NCI-H69 (cell line): ENCODE results near the gene STAB2.

Experiments used
- DNase-seq: peaks from one replicate; lab custom pipeline; 2025; lab: John Stamatoyannopoulos, UW

STAB2 gene

DNA sequence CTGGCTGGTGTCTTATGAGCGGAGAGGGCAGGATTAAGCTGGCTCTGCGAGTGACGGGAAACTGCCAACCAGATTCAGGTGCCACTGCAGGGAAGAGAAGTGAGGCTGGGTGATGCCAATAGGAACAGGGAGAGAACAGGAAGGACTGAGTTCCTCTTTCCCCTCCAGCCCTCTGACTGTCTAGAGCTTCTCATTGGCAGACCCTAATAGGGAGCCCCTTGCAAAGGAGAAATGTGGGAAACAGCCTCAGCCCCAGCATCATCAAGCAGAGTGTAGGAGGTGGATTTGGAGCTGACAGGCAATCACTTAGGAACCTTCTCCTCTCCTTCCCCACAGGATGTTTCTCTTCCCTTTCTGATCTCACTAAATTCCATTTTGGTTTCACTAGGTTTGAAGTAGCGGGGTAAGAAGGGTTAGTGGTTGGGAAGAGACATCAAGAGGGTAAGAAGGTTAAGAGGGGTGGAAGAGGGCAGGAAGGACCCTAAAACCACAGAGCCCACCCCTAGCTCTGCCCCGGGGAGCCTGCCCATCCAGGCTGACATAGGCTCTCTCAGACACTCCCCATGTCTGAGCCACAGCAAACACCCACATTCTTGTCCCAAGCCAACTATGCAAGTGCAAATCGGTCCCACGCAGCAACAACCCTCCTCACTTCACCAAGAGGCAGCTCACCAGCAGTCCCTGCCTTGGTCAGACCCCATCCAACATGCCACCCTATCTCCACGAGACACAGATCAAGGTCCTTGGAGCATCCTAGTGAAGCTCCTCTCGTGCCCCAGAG lies 111.1 kb downstream of the STAB2 start:
- no peak for DNase-seq

DNA sequence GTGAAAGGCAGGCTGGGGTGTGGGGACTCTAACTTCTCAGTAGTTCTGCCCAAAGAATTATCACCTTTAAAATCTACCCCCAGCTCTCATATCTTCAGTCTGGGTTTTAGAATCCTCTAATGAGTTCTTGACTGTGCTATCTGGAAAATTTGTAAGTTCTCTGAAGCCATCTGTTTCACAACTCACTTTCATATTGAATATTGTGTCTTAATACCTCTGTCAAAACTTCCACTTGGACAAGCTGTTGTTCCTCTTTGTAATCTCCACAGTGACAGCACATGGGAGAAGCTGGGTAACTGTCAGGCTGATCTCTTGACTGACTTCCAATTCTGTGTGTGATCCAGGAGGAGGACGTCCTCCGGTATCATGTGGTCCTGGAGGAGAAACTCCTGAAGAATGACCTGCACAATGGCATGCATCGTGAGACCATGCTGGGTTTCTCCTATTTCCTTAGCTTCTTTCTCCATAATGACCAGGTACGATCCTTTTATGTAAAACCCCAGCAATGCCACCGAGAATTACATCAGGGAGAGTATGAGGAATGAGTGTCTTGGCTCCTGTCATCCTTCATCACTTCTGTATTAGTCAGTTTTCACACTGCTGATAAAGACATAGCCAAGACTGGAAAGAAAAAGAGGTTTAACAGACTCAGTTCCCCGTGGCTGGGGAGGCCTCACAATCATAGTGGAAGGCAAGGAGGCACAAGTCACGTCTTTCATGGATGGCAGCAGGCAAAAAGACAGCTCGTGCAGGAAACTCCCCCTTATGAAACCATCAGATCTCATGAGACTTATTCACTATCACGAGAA lies 111.9 kb downstream of the STAB2 start:
- DNase-seq, result no peak

DNA sequence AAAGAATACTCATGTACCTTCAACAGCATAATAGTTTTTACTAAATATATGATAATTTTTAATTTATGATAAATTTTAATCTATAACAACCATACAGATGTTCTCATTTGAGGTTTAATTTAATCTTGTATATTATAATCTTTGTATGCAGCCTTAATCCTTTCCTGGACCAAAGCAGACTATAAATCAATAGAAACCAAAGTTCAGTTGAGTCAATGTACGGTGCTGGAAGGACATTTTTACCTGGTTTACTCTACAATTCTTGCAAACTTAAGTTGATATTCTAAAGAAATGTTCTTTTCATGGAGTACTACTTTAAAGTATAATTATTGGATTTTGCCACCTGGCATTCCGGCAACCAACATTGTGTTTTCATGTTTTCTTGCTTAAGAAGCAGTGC lies 118.0 kb downstream of the STAB2 start:
- no peak for DNase-seq

DNA sequence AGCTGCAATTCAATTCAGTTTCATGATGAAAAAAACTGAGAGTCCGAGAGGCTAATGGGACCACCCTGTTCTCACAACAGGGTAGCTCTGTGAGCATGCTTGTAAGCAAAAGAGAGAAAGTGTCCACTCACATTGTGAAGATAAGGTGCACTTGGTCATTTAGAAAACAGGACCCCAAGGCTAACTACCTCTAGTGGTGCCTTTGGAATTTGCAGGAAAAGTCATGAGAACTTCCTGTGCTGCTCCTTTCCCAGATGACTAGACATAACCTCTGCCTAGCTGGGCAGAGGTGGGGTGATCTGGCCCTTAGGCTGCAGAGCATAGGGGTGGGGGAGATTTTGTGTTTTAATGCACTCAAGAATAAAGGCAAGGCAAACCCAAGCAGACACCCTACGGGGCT lies 118.9 kb downstream of the STAB2 start:
- peak; percentile 7 for DNase-seq

DNA sequence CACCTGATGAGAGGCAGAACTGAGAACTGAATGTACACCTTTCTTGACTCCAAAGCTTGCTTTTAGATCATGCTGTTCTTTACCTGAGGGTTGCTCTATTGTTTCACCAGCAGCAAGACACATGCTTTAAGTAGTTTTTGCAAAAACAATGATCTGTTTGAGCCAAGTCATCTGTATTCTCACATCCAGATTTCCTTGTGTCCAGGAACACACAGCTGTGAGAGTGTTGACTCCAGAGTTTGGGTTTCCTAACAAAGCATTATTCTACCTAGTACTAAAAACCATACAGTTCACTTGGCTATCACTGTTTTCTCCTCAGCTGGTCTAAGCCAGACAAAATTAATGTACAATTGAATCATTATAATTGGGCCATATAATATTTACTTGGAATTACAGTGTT lies 120.4 kb downstream of the STAB2 start:
- no peak for DNase-seq

DNA sequence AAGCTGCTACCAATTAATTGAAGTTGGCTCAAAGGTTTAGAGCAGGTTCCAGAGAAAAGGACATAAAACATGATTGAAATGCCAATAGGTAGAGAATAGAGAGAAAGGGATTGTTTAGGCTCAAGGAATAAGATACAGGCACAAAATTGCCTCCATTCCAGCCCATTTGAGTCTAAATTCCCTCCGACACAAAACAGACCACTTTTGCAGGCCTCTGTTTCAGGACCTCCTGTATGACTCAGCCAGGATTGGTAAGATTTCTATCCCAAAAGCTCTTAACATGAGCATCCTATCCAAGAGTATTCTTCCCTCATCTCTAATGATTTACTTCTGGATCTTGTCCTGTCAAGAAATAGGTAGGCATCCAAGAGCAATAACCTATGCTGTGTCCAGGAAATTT lies 123.5 kb downstream of the STAB2 start:
- DNase-seq, result no peak

DNA sequence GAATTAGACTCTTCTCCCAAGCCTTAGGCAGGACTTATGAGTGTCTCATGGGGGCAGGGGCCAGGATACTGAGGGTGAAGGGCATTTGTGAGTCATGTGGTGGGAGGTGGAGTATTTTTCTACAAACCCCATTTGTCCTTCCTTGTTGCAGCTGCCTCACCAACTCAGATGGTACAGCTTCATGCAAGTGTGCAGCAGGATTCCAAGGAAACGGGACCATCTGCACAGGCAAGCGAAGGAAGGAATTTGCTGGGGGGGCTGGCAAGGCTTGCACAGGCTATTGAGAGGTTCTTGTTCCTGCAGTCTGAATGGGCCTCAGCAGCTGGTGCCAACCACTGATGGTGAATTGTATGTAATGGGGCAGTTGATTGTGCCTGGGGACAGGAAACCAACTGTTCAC lies 125.1 kb downstream of the STAB2 start:
- DNase-seq, result peak; percentile 96

DNA sequence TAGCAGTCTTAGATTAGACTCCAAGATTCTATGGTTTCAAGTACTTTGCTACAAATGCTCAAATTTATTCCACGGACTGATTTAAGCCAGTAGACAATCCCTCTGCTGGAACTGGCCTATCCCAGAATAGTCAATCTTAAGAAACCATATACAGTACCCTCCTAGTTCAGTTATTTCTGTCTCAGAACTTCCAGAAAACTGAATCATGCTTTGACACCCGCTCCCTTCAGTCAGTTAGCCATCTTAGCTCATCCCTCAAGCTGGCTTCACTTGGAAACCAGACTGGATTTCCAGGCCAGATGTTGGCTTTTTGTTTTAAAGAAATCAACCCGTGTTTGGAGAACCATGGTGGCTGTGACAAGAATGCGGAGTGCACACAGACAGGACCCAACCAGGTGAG lies 128.4 kb downstream of the STAB2 start:
- DNase-seq, result no peak

DNA sequence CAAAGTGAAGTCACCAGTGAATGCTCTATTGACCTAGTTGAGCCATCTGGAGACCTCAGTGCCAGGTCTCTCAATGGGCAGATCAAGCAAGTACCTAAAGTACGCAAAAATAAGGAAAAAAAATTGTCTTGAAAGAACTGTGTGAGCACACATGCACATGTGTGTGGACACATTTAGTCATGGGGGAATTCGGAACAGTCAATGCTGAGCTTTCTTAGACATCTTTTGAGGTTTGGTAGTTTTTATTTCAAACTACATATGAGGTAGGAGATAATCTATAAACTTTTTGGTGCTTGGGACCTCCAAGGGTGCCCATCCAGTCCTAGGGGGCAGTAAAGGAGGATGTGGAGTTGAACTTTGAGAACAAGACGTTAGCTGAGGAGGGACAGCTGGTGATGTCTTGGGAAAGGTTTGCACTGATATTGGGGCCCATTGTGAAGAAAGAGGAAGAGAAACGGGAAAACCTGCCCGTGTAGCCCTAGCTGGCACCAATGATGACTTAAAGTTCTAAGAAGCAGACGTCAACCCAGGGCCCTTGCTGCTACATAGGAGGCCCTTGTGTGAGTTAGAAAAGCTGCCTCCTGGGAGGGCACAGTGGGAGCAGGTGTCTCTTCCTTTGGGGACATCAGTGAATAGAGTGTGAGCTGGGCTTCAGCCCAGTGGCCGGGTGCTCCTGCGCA lies 129.6 kb downstream of the STAB2 start:
- DNase-seq, result no peak

DNA sequence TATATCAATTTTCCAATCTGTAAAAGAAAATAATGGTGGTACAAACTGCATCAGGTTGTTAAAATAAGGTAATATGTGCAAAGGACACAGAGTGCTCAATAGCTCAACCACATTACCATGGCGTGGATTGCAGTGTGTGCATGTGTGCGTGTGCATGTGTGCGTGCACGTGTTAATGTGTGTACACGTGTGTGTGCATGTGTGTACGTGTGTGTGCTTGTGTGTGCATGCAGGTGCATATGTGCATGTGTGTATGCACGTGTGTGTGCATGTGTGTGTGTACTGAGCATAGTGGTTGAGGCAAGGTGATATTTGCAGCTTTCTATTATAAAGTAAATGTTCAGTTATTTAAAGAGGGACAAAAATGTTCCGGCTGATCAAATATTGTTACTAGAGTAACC lies 138.3 kb downstream of the STAB2 start:
- DNase-seq, result no peak

DNA sequence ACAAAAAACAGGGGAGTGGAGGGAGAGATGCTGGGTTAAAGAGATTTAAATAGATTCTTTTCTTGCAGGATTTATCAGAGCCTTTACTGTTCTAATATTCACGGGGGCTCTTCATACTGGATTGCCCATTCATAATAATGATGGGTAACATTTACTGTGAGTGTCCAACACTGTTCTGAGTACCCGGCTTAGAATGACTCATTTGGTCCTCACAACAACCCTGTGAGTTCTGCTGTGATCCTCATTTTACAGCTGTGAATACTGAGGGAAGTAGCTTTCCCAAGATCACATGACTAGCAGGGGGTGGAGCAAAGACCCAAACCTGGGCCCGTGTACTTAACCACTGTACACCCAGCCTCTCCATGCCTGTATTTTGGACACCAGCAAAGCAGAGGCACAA lies 140.6 kb downstream of the STAB2 start:
- DNase-seq, result no peak

DNA sequence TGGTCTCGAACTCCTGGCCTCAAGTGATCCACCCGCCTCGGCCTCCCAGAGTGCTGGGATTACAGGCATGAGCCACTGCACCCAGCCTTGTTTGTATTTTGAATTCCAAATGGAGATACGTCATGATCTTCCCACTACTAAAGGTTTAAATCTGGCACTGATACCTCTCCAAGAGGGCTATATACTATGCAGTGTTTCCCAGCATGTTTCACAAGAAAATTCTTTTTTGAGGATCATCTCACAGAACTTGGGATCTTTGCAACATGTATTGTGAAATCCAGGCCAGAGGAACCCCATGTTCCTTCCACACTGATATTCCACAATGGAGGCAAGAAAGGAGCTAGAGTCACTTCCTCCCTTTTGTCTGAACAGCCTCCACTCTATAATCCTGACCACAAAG lies 141.2 kb downstream of the STAB2 start:
- no peak for DNase-seq

DNA sequence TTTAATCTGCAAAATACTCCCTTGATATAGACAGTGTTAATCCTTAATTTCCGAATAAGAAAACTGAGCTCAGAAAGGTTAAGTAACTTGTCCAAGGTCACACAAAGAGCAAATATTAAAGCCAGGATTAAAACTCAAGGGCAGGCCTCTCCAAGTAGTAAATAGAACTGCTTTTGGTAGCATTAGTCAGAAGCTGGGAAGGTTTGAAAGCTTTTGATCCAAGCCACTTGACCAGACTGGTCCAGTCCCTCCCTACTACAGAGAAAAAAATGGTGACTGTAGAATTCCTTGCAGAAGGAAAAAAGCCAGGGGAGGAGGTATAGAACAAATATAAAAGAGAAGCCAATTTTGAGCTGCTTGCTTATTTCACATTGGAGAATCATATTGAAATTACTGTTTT lies 142.4 kb downstream of the STAB2 start:
- no peak for DNase-seq

DNA sequence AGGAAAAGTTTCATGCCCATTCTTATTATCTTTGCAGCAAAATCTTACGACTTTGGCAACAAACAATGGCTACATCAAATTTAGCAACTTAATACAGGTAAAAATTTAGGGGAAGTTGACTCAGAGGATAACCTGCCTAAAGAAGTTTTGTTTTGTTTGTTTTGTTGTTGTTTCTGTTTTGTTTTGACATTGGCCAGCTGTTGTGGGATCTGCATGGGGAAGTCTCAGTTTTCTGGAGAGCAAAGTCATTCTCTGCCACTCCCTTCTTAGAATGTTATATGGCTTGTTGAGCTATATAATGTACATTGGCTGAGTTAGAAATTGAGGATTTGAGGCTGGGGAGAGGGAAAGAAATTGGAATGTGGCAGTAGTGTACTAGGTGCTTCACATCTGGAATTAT lies 144.5 kb downstream of the STAB2 start:
- no peak for DNase-seq

DNA sequence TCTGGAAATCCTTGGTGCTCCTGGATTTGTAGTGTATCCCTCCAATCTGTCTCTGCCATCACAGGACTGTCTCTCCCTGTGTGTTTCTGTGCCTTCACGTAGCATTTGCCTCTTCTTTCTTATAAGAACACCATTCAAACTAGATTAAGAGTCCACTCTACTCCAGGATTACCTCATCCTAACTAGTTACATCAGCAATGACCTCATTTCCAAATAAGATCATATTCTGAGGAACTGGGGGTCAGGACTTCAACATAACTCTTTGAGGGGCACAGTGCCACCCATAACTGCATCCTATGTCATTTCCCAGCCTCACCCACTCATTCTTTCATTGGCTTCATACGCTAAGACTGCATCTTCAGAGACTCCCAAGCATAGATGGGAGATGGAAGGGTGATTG lies 147.8 kb downstream of the STAB2 start:
- no peak for DNase-seq

DNA sequence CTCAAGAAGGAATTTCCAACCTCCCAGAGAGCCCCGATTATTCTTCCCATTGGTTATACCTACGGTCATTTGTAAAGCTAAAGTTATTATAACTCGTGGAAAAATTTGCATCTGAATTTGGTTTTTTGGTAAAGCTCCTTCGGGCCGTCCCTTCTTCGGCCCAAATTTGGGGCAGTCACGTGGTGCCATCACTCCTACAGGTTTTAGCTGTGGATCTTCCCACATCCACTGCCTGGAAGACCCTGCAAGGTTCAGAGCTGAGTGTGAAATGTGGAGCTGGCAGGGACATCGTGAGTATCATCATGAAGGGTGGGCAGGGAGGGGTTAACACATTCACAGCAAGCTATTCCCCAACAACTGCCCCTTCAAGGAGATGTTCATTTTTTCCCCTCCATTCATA lies 148.2 kb downstream of the STAB2 start:
- no peak for DNase-seq

DNA sequence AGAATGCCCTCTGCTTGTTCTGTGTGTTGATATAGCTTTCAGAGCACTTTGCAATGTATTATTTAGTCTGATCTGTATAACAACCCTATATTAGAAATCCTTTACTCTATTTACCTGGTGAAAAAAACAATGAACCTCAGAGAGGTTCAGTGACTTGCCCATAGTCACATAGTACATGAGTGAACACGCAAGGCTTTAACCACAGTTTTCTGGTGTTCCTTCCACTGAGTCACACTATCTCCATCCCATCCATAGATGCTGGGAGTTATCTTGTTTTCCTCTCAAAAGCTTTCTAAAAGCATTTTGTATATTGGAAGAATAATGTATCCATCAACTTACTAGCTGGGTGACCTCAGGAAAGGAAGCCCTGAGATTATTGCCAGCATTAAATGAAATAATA lies 149.5 kb downstream of the STAB2 start:
- no peak for DNase-seq

DNA sequence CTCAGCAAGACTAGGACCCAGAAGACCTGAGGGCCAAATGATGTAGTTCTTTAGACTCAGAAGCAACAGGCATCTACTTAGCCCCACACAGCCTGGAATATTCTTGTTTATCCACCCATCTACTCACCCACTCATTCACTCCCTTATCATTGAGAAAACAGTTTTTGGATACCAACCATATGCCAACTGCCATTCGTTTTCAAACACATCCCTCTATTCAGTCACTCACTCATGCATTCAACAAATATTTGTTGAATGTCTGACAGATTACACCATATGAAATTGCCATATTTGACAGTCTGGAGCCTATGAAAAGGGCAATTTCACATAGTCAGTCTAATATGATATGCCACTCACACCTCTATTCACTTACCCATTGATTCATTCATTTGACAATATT lies 150.8 kb downstream of the STAB2 start:
- DNase-seq, result peak; percentile 58

DNA sequence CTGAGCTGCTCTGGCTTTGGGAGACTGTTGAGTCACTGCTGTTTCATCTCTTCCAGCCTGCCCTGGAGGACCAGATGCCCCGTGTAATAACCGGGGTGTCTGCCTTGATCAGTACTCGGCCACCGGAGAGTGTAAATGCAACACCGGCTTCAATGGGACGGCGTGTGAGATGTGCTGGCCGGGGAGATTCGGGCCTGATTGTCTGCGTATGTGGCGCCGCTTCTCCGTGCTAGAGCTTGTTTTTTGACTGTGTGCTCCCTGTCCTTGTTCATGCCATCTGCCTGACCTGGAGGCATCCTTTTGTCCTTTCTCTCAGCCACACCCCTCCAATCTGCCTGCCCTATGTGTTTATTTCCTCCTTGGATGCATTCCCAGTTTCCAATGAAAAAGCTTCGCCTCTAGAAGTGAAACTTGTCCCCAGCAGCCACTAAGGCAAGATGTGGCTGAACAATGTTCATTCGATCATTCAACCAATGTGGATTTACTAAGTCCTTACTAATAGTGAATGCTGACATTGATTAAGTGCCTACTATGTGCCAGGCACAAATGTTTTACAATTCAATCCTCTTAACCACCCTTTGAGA lies 155.4 kb downstream of the STAB2 start:
- peak; percentile 95 for DNase-seq

DNA sequence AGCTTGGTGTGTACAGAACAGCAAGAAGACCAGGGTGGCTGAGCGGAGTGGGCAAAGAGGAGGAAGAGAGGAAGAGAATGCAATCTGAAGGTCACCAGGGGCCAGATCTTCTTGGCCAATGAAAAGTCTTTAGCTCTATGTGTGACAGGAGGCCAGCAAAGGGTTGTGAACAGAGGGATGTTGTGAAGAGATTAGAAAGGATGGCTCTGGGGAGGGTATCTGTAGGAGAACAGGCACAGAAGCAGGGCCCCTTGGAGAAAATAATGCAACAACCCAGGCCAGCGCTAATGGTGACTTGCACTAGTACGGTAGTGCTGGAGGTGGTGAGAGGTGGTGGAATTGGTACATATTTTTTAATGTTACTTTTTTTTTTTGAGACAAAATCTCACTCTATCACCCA lies 156.7 kb downstream of the STAB2 start:
- DNase-seq, result no peak

DNA sequence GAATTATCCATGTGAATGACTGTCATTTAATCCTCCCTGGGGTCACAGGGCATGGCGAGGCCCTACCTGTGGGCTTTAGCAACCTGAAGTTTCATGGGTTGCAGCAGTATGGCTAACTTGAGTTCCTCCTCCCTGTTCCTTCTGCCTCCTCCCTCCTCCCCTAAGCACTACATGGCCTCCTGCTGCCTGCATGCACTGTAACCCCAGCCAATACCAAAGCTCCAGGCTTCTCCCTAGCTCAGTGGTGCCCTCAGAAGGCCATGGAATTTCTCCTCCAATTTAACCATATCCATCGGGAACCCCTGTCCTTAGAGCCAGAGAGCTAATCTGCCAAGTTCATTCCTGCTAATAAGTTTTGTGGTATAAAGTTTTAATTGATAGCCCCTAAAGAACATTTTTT lies 158.9 kb downstream of the STAB2 start:
- DNase-seq, result peak; percentile 63

DNA sequence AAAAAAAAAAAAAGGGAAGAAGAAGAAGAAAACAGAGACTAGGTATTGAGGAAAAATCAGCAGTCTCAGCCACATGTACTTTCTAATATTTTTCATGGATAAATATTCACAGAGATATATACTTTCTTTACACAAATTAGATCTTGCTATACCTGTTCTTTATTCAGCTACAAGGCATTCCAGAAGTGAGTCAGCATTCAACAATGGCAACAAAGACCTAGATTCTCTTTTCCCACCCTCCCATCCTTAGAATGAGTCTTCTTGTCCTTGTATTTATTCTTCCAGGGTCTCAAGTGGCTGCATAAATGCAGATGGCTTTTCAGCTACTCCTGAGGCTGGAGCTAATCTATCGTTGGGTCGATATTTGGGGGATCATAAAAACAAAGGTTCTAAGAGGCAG lies 160.9 kb downstream of the STAB2 start:
- DNase-seq, result no peak

DNA sequence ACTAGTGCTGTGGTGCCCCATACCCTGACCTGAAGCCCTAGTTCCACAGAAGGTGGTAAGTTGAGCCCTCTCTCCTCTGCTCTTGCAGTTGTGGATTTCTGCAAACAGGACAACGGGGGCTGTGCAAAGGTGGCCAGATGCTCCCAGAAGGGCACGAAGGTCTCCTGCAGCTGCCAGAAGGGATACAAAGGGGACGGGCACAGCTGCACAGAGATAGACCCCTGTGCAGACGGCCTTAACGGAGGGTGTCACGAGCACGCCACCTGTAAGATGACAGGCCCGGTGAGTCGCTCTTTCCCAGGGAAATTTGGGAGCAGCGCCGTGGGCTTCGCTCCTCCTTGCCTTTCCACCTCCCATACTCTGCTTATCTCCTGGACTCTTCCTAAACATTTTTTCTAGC lies 161.8 kb downstream of the STAB2 start:
- no peak for DNase-seq
